Left ventricle myocardium inferior (tissue), 1 donor: ENCODE measurements around the gene THRAP3. TPM values are rescaled to one million over a fixed set of nuclear protein-coding genes. Genes with fewer than 3 reads are reported as not detected.
A peak's percentile ranks its signal among the peaks of the same experiment; 100 is the strongest.

ENCODE experiments used
- DNase-seq: peaks from one replicate; pipeline ENCODE4 v3.0.0-alpha.2; 2020
- H3K27ac ChIP-seq: fragments of 200-600 bp; replicated peaks from 2 replicates; pipeline ENCODE4 v1.8.0; 2021
- H3K27me3 ChIP-seq: fragments of 200-600 bp; 2 replicates; pipeline ENCODE4 v1.8.0; 2021; ENCODE audit warnings: low read depth
- H3K36me3 ChIP-seq: fragments of 200-600 bp; 2 replicates; pipeline ENCODE4 v1.8.0; 2021
- H3K4me1 ChIP-seq: fragments of 200-600 bp; 2 replicates; pipeline ENCODE4 v1.8.0; 2021
- H3K4me3 ChIP-seq: fragments of 200-600 bp; 2 replicates; pipeline ENCODE4 v1.8.0; 2021; ENCODE audit warnings: mild to moderate bottlenecking, moderate library complexity
- H3K9me3 ChIP-seq: fragments of 200-600 bp; replicated peaks from 2 replicates; pipeline ENCODE4 v1.8.0; 2021
- CTCF ChIP-seq: fragments of 200-600 bp; IDR thresholded peaks from 2 replicates; pipeline ENCODE4 v1.8.0; 2021; ENCODE audit warnings: antibody characterized with exemption, mild to moderate bottlenecking, borderline replicate concordance
- intact Hi-C: fragments of 100-400 bp; cut with micrococcal nuclease; formaldehyde crosslinking; loops from one replicate; pipeline ENCODE4 v1.11.0; 2022
- total RNA-seq: library from RNA; stranded (reverse); fragmentation: NEBNext Ultra II Directional; extraction: Animal tissue kit (Norgen Biotek cat#: 25700); gene quantifications from one replicate; pipeline ENCODE4 v1.2.1, GENCODE V29; 2021
- donor health status: DM: no; HTN: yes; CAD: no; lungs with severe emphysema.

The THRAP3 gene
- total RNA-seq, 1 donor from 2014 or later = 59.0 TPM

- Histone ChIP-seq H3K9me3 (no peaks in the 10 kb centered on the region), H3K4me3 (peak overlapping the region; percentile 4), H3K36me3 (peaks cover 70% of the 10 kb centered on the region), H3K27ac (peak overlapping the region; percentile 73), H3K27me3 (no peaks in the 10 kb centered on the region), H3K4me1 (peaks cover 93% of the 10 kb centered on the region)
- peak; percentile 85 for TF ChIP-seq CTCF
- intact Hi-C loops = loop anchor here (10.0 kb wide), 3 partner anchors 61 to 191 kb away; partner anchors contain the start of genes THRAP3 and TRAPPC3
- no peak for DNase-seq
Observed at GRCh38 chr1:36285443-36286101, 61.3 kb downstream of the THRAP3 start.

GRCh38 chr1:36286802-36287201, 62.6 kb downstream of the THRAP3 start:
- DNase-seq = no peak
- peaks cover 89% of the 10 kb centered on the region for H3K4me1 ChIP-seq
- no peak overlapping the region for H3K4me3 ChIP-seq
- peaks cover 82% of the 10 kb centered on the region for H3K36me3 ChIP-seq
- H3K27me3 ChIP-seq = no peaks in the 10 kb centered on the region
- TF ChIP-seq CTCF = no peak
- no peaks in the 10 kb centered on the region for H3K9me3 ChIP-seq
- intact Hi-C loops = loop anchor here (10.0 kb wide), 3 partner anchors 62 to 192 kb away; partner anchors contain the start of genes THRAP3 and TRAPPC3
- peak overlapping the region; percentile 73 for H3K27ac ChIP-seq

GRCh38 chr1:36287595-36287994, 63.4 kb downstream of the THRAP3 start:
- Histone ChIP-seq H3K36me3 (peaks cover 87% of the 10 kb centered on the region), H3K27ac (peak overlapping the region; percentile 73), H3K4me1 (peaks cover 81% of the 10 kb centered on the region), H3K27me3 (no peaks in the 10 kb centered on the region), H3K9me3 (no peaks in the 10 kb centered on the region), H3K4me3 (no peak overlapping the region)
- no peak for DNase-seq
- intact Hi-C loops = loop anchor here (10.0 kb wide), 3 partner anchors 63 to 193 kb away; partner anchors contain the start of genes THRAP3 and TRAPPC3
- no peak for TF ChIP-seq CTCF

- DNase-seq = no peak
- H3K27ac ChIP-seq = peak overlapping the region; percentile 21
- H3K9me3 ChIP-seq = no peaks in the 10 kb centered on the region
- TF ChIP-seq CTCF = no peak
- peaks cover 34% of the 10 kb centered on the region for H3K4me1 ChIP-seq
- H3K36me3 ChIP-seq = peaks cover 95% of the 10 kb centered on the region
- no peaks in the 10 kb centered on the region for H3K27me3 ChIP-seq
- intact Hi-C loops = no loop called here
- no peak overlapping the region for H3K4me3 ChIP-seq
Observed at GRCh38 chr1:36295390-36295789, 71.1 kb downstream of the THRAP3 start.

GRCh38 chr1:36297062-36297461, 72.8 kb downstream of the THRAP3 start:
- no peak for DNase-seq
- no peak overlapping the region for H3K4me3 ChIP-seq
- H3K27me3 ChIP-seq = no peaks in the 10 kb centered on the region
- H3K36me3 ChIP-seq = peaks cover 95% of the 10 kb centered on the region
- TF ChIP-seq CTCF = no peak
- peaks cover 24% of the 10 kb centered on the region for H3K4me1 ChIP-seq
- intact Hi-C loops = no loop called here
- no peak overlapping the region for H3K27ac ChIP-seq
- H3K9me3 ChIP-seq = no peaks in the 10 kb centered on the region
